HL-60 (cell line): ENCODE data around the gene MYCN.

Experiments used
- GABPA ChIP-seq: IDR thresholded peaks from 2 replicates; pipeline ENCODE4 v1.6.1; 2012; ENCODE audit warnings: low read depth
- POLR2AphosphoS5 ChIP-seq: IDR thresholded peaks from 2 replicates; pipeline ENCODE4 v1.6.1; 2012; ENCODE audit warnings: low read depth
- SPI1 ChIP-seq: IDR thresholded peaks from 2 replicates; pipeline ENCODE4 v1.6.1; 2012; ENCODE audit warnings: low read depth, mild to moderate bottlenecking, borderline replicate concordance
- TF ChIP-seq, protein P1 (sequence below): IDR thresholded peaks from one replicate; pipeline ENCODE4 v1.5.1; 2011; ENCODE audit warnings: low read length, control low read depth, inconsistent platforms; ENCODE audit not compliant: insufficient read depth
- TF ChIP-seq, protein P2 (sequence below): IDR thresholded peaks from 2 replicates; pipeline ENCODE4 v1.6.1; 2012; ENCODE audit warnings: low read depth; ENCODE audit not compliant: insufficient replicate concordance

DNA sequence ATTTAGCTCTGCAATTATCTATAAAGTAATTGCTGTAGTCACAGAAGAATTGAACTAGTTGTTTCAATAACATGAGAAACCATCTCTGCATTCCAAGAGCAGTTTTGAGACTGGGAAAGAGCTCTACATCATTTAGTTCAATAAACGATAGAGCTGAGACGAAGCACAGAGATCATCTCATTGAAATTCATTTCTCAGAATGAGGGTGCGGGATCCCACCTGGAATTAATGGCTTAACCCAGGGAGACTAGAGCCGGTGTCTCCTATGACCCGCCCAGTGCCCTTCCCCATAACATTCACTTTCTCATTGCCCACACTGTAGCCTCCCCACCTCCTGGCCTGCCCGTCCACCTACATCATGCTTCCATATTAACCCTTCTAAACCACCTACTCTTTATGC is 8.8 kb downstream of the MYCN start:
- TF ChIP-seq, protein P1, sequence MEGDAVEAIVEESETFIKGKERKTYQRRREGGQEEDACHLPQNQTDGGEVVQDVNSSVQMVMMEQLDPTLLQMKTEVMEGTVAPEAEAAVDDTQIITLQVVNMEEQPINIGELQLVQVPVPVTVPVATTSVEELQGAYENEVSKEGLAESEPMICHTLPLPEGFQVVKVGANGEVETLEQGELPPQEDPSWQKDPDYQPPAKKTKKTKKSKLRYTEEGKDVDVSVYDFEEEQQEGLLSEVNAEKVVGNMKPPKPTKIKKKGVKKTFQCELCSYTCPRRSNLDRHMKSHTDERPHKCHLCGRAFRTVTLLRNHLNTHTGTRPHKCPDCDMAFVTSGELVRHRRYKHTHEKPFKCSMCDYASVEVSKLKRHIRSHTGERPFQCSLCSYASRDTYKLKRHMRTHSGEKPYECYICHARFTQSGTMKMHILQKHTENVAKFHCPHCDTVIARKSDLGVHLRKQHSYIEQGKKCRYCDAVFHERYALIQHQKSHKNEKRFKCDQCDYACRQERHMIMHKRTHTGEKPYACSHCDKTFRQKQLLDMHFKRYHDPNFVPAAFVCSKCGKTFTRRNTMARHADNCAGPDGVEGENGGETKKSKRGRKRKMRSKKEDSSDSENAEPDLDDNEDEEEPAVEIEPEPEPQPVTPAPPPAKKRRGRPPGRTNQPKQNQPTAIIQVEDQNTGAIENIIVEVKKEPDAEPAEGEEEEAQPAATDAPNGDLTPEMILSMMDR = no peak
- no peak for TF ChIP-seq GABPA
- TF ChIP-seq POLR2AphosphoS5 = no peak
- no peak for TF ChIP-seq SPI1
- TF ChIP-seq, protein P2, sequence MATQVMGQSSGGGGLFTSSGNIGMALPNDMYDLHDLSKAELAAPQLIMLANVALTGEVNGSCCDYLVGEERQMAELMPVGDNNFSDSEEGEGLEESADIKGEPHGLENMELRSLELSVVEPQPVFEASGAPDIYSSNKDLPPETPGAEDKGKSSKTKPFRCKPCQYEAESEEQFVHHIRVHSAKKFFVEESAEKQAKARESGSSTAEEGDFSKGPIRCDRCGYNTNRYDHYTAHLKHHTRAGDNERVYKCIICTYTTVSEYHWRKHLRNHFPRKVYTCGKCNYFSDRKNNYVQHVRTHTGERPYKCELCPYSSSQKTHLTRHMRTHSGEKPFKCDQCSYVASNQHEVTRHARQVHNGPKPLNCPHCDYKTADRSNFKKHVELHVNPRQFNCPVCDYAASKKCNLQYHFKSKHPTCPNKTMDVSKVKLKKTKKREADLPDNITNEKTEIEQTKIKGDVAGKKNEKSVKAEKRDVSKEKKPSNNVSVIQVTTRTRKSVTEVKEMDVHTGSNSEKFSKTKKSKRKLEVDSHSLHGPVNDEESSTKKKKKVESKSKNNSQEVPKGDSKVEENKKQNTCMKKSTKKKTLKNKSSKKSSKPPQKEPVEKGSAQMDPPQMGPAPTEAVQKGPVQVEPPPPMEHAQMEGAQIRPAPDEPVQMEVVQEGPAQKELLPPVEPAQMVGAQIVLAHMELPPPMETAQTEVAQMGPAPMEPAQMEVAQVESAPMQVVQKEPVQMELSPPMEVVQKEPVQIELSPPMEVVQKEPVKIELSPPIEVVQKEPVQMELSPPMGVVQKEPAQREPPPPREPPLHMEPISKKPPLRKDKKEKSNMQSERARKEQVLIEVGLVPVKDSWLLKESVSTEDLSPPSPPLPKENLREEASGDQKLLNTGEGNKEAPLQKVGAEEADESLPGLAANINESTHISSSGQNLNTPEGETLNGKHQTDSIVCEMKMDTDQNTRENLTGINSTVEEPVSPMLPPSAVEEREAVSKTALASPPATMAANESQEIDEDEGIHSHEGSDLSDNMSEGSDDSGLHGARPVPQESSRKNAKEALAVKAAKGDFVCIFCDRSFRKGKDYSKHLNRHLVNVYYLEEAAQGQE = no peak
